Measurements from ENCODE around the gene FBXW11.

FBXW11 gene

GRCh38 chr5:171945476-171945875 lies 61.0 kb downstream of the FBXW11 start:
- TF ChIP-seq, protein P1, sequence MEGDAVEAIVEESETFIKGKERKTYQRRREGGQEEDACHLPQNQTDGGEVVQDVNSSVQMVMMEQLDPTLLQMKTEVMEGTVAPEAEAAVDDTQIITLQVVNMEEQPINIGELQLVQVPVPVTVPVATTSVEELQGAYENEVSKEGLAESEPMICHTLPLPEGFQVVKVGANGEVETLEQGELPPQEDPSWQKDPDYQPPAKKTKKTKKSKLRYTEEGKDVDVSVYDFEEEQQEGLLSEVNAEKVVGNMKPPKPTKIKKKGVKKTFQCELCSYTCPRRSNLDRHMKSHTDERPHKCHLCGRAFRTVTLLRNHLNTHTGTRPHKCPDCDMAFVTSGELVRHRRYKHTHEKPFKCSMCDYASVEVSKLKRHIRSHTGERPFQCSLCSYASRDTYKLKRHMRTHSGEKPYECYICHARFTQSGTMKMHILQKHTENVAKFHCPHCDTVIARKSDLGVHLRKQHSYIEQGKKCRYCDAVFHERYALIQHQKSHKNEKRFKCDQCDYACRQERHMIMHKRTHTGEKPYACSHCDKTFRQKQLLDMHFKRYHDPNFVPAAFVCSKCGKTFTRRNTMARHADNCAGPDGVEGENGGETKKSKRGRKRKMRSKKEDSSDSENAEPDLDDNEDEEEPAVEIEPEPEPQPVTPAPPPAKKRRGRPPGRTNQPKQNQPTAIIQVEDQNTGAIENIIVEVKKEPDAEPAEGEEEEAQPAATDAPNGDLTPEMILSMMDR (IDR thresholded peaks at IDR 0.05), result no peak

DNA sequence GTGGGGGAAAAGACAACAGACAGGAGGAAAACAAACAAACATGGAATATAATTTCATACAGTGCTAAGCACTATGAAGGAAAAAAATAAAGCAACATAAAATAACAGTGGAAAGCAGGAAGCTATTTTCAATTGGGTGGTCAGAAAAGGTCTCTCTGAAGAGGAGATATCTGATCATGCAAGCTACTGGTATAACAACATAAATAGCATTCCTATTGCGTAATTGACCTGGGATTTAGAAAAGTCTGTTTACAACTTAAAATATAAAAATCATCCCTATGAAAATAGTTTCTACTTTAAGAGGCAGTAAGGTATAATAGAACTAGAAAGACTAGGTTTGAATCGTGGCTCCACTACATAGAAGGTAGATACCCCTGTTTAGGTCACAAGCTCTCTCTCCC lies 61.4 kb downstream of the FBXW11 start:
- TF ChIP-seq, protein P1 (IDR thresholded peaks at IDR 0.05), result no peak

GRCh38 chr5:171939951-171940350 lies 66.5 kb downstream of the FBXW11 start:
- TF ChIP-seq, protein P1 (IDR thresholded peaks at IDR 0.05), result no peak

DNA sequence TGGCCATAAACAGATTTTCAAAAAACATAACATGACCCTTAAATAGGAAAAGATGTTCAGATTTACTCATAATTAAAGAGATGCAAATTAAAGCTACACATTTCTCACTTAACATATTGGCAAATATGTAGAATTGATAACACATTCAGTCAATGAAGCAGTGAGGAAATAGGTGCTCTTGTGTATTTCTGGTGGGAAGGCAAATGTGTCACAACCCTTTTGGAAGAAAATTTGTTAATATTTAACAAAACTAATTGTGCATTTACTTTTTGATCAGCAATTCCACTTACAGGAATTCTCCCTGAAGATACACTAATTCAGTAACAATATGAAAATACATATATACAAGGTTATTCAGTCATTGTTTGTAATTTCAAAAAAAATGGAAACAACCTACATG lies 68.1 kb downstream of the FBXW11 start:
- TF ChIP-seq, protein P1 (IDR thresholded peaks at IDR 0.05), result no peak

DNA sequence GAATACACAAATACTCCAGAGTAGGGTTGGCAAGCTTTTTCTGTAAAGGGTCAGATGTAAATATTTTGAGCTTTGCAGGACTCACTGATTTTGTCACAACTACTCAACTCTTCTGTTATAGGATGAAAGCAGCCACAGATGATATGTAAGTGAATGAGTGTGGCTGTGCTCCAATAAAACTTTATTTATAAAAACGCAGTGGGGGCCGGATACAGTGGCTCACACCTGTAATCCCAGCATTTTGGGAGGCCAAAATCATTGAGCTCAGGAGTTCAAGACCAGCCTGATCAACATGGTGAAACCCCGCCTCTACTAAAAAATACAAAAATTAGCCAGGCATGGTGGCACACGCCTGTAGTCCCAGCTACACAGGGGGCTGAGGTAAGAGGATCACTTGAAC lies 69.1 kb downstream of the FBXW11 start:
- TF ChIP-seq, protein P1 (IDR thresholded peaks at IDR 0.05), result no peak

GRCh38 chr5:171934586-171934985 lies 71.9 kb downstream of the FBXW11 start:
- TF ChIP-seq, protein P1 (IDR thresholded peaks at IDR 0.05), result no peak

GRCh38 chr5:171931163-171931562 lies 75.3 kb downstream of the FBXW11 start:
- TF ChIP-seq, protein P1 (IDR thresholded peaks at IDR 0.05), result no peak

DNA sequence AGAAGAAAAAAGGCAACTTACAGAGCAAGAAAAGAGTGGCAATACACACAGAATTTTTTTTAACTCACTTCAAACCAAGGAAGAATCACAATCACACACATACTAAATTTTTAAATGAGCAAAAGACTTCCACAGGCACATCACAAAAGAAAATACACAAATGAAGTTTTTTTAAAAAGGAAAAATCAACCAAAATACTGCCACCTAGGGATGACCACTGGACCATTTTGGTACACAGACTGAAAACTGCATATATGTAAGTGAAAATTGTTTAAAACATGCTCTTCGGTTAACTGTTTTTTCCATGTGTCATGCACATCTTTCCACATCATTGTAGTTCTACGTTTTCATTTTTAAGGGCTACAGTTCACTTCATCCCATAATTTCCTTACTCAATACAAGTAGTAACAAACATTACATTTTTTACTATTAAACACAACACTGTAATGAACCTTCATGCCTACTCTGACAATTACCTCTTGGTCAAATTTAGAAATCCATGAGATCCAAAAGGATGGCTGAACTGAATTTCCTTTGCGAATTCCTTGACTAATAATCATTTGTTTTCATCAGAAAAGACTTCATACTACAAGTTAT lies 79.0 kb downstream of the FBXW11 start:
- TF ChIP-seq, protein P1 (IDR thresholded peaks at IDR 0.05), result peak; percentile 32; the same call in 1 of the 2 replicates

All from LNCAP (cell line).